Measurements from ENCODE around the gene ANP32E. TPM values are rescaled to one million over a fixed set of nuclear protein-coding genes. Genes with fewer than 3 reads are reported as not detected.
"Not testable (repeated sequence)": the region's sequence is repeated elsewhere in the genome, so short reads cannot be mapped to it uniquely, and the experiment has no call there.

ANP32E gene
- total and polyA plus RNA-seq, 3 donors from 2014 or later, result 8.9 to 11.8 (median 10.5) TPM

GRCh38 chr1:150187560-150187931, 48.4 kb downstream of the ANP32E start:
- Histone ChIP-seq H3K36me3 (ENCODE audit: low read depth, missing control alignments) (no peaks in the 10 kb centered on the region), H3K4me3 (no peak overlapping the region), H3K9me3 (no peaks in the 10 kb centered on the region), H3K4me1 (no peaks in the 10 kb centered on the region), H3K27me3 (no peaks in the 10 kb centered on the region), H3K27ac (no peak overlapping the region)
- no peak for TF ChIP-seq POLR2A (IDR thresholded peaks at IDR 0.05)
- TF ChIP-seq CTCF (IDR thresholded peaks at IDR 0.05), result peak in 1 of 3 experiments; percentile 7
- 18 to 30% methylated on average over 3 of the region's 3 CpGs for WGBS, 2 donors
- intact Hi-C loops (cut with DNase I; ENCODE audit: low total_unique reads), result no loop called here
- no peak for DNase-seq

- H3K27me3 ChIP-seq, result no peaks in the 10 kb centered on the region
- intact Hi-C loops (cut with DNase I; ENCODE audit: low total_unique reads), result no loop called here
- 44 to 53% methylated on average over 10 of the region's 10 CpGs for WGBS, 2 donors
- H3K36me3 ChIP-seq (ENCODE audit: low read depth, missing control alignments), result no peaks in the 10 kb centered on the region
- no peaks in the 10 kb centered on the region for H3K4me1 ChIP-seq
- no peak overlapping the region for H3K27ac ChIP-seq
- H3K4me3 ChIP-seq, result no peak overlapping the region
- DNase-seq, result no peak
- no peak for TF ChIP-seq POLR2A (IDR thresholded peaks at IDR 0.05)
- TF ChIP-seq CTCF (IDR thresholded peaks at IDR 0.05), result peak in 1 of 3 experiments; percentile 55
- H3K9me3 ChIP-seq, result no peaks in the 10 kb centered on the region
These were observed 48.9 kb downstream of the ANP32E start for GRCh38 chr1:150186789-150187559.

GRCh38 chr1:150186438-150186788, 49.5 kb downstream of the ANP32E start:
- H3K9me3 ChIP-seq; DNase-seq; H3K27me3 ChIP-seq; intact Hi-C loops (cut with DNase I; ENCODE audit: low total_unique reads); H3K27ac ChIP-seq; H3K4me1 ChIP-seq; H3K4me3 ChIP-seq; H3K36me3 ChIP-seq (ENCODE audit: low read depth, missing control alignments): not testable (repeated sequence)
- WGBS, 2 donors, result 81 to 90% methylated on average over 7 of the region's 7 CpGs

- no peaks in the 10 kb centered on the region for H3K27me3 ChIP-seq
- no peaks in the 10 kb centered on the region for H3K4me1 ChIP-seq
- no peak overlapping the region for H3K4me3 ChIP-seq
- H3K27ac ChIP-seq, result no peak overlapping the region
- no peaks in the 10 kb centered on the region for H3K9me3 ChIP-seq
- 85 to 89% methylated on average over 7 of the region's 7 CpGs for WGBS, 2 donors
- DNase-seq, result no peak
- no peaks in the 10 kb centered on the region for H3K36me3 ChIP-seq (ENCODE audit: low read depth, missing control alignments)
- no peak for TF ChIP-seq CTCF (IDR thresholded peaks at IDR 0.05)
- TF ChIP-seq POLR2A (IDR thresholded peaks at IDR 0.05), result no peak
- intact Hi-C loops (cut with DNase I; ENCODE audit: low total_unique reads), result no loop called here
These were observed 50.4 kb downstream of the ANP32E start for GRCh38 chr1:150185481-150185880.

- TF ChIP-seq POLR2A (IDR thresholded peaks at IDR 0.05) (no peak), CTCF (IDR thresholded peaks at IDR 0.05) (no peak)
- intact Hi-C loops (cut with DNase I; ENCODE audit: low total_unique reads), result no loop called here
- DNase-seq, result no peak
These were observed 52.9 kb downstream of the ANP32E start for GRCh38 chr1:150183061-150183460.

More at GRCh38 chr1:150183061-150183460, 52.9 kb downstream of the ANP32E start:
- Histone ChIP-seq H3K27ac (no peak overlapping the region), H3K36me3 (ENCODE audit: low read depth, missing control alignments) (no peaks in the 10 kb centered on the region), H3K27me3 (no peaks in the 10 kb centered on the region), H3K9me3 (no peaks in the 10 kb centered on the region), H3K4me1 (no peaks in the 10 kb centered on the region), H3K4me3 (no peak overlapping the region)
- WGBS, 2 donors, result 90% methylated on average over 3 of the region's 3 CpGs
